Tibial nerve (tissue), 4 donors: ENCODE results near the gene MYO15B. TPM values are rescaled to one million over a fixed set of nuclear protein-coding genes. Genes with fewer than 3 reads are reported as not detected.

Source experiments
- DNase-seq, 2 donors: peaks; one replicate each; pipeline ENCODE4 v3.0.0-alpha.2; 2019; ENCODE audit warnings: low spot score in 2 of 2
- H3K27ac ChIP-seq, 4 donors: fragments of 200-600 bp; sonication (generic) in 3 of 4; one replicate each; pipeline ENCODE4 v1.5.1; 2017 to 2019; ENCODE audit warnings: mild to moderate bottlenecking in 1 of 4
- H3K27me3 ChIP-seq, 2 donors: fragments of 200-600 bp; sonication (generic) in 1 of 2; one replicate each; pipeline versions ENCODE4 v1.5.1 to v1.6.0; 2017 to 2019
- H3K36me3 ChIP-seq, 3 donors: fragments of 200-600 bp; sonication (generic); one replicate each; pipeline ENCODE4 v1.5.1; 2018 to 2019
- H3K4me1 ChIP-seq, 4 donors: fragments of 200-600 bp; sonication (generic) in 3 of 4; one replicate each; pipeline ENCODE4 v1.5.1; 2017 to 2019
- H3K4me3 ChIP-seq, 4 donors: fragments of 200-600 bp; sonication (generic) in 3 of 4; one replicate each; pipeline ENCODE4 v1.5.1; 2017 to 2019; ENCODE audit warnings: mild to moderate bottlenecking in 1 of 4, moderate library complexity in 1 of 4
- H3K9me3 ChIP-seq, 4 donors: fragments of 200-600 bp; sonication (generic) in 3 of 4; one replicate each; pipeline ENCODE4 v1.5.1; 2017 to 2019
- CTCF ChIP-seq, 5 experiments: fragments of 200-600 bp in 3 of 5; fragments of 450-650 bp in 2 of 5; sonication (generic) in 3 of 5; IDR thresholded peaks; one replicate each; pipeline ENCODE4 v1.5.1; 2016 to 2019; ENCODE audit warnings: antibody characterized with exemption in 5 of 5, mild to moderate bottlenecking in 3 of 5, moderate library complexity in 2 of 5
- EP300 ChIP-seq, 2 donors: sonication (generic); formaldehyde crosslinking; IDR thresholded peaks; one replicate each; pipeline ENCODE4 v1.6.1; 2017; ENCODE audit warnings: antibody characterized with exemption in 2 of 2, mild to moderate bottlenecking in 1 of 2
- POLR2A ChIP-seq, 2 donors: fragments of 450-650 bp; IDR thresholded peaks; one replicate each; pipeline ENCODE4 v1.6.1; 2017; ENCODE audit warnings: antibody characterized with exemption in 2 of 2, mild to moderate bottlenecking in 2 of 2, moderate library complexity in 2 of 2
- WGBS, 2 donors: methylation state at CpG; one replicate each; pipeline ENCODE4 v1.1.5; 2018; 5-methylcytosine and 5-hydroxymethylcytosine counted together
- total RNA-seq, 4 donors: library from RNA; depleted of rRNA; stranded (reverse); fragments of >200 nt; gene quantifications; one replicate each; pipeline ENCODE4 v1.1.0, GENCODE V29; 2016

Gene MYO15B
- total RNA-seq, 4 donors from 2014 or later, result 150 to 327 (median 278) TPM

- Histone ChIP-seq H3K9me3 (no peaks in the 10 kb centered on the region), H3K27ac (no peak overlapping the region), H3K4me1 (no peaks in the 10 kb centered on the region), H3K4me3 (no peak overlapping the region), H3K27me3 (no peaks in the 10 kb centered on the region), H3K36me3 (peaks cover 3 to 100% (median 25%) of the 10 kb centered on the region in 3 donors)
- 92 to 96% methylated on average over 2 to 3 of the region's 4 CpGs for WGBS, 2 donors
- TF ChIP-seq POLR2A (IDR thresholded peaks at IDR 0.05), result no peak
- no peak for TF ChIP-seq EP300 (IDR thresholded peaks at IDR 0.05)
- no peak for TF ChIP-seq CTCF (IDR thresholded peaks at IDR 0.05)
- DNase-seq, result no peak
These were observed 33.9 kb downstream of the MYO15B start for GRCh38 chr17:75621489-75621888.

- Histone ChIP-seq H3K27ac (no peak overlapping the region), H3K36me3 (peaks cover 3 to 100% (median 28%) of the 10 kb centered on the region in 3 donors), H3K4me1 (no peaks in the 10 kb centered on the region), H3K27me3 (no peaks in the 10 kb centered on the region), H3K4me3 (no peak overlapping the region), H3K9me3 (no peaks in the 10 kb centered on the region)
- TF ChIP-seq POLR2A (IDR thresholded peaks at IDR 0.05), result no peak
- TF ChIP-seq CTCF (IDR thresholded peaks at IDR 0.05), result no peak
- no peak for DNase-seq
- 60 to 70% methylated on average over 8 of the region's 8 CpGs for WGBS, 2 donors
These were observed 34.5 kb downstream of the MYO15B start for GRCh38 chr17:75622076-75622475.

GRCh38 chr17:75622771-75623273 is 35.2 kb downstream of the MYO15B start:
- Histone ChIP-seq H3K4me3 (no peak overlapping the region), H3K9me3 (no peaks in the 10 kb centered on the region), H3K36me3 (peaks cover 3 to 100% (median 24%) of the 10 kb centered on the region in 3 donors), H3K4me1 (no peaks in the 10 kb centered on the region), H3K27ac (no peak overlapping the region), H3K27me3 (no peaks in the 10 kb centered on the region)
- TF ChIP-seq POLR2A (IDR thresholded peaks at IDR 0.05) (no peak), EP300 (IDR thresholded peaks at IDR 0.05) (no peak), CTCF (IDR thresholded peaks at IDR 0.05) (no peak)
- no peak for DNase-seq
- 83% methylated on average over 15 of the region's 15 CpGs for WGBS, 2 donors

- no peak for DNase-seq
- peaks cover 0 to 100% (median 18%) of the 10 kb centered on the region in 3 donors for H3K36me3 ChIP-seq
- 74 to 79% methylated on average over 8 to 9 of the region's 9 CpGs for WGBS, 2 donors
- no peak overlapping the region for H3K27ac ChIP-seq
- no peaks in the 10 kb centered on the region for H3K27me3 ChIP-seq
- no peaks in the 10 kb centered on the region for H3K4me1 ChIP-seq
- H3K4me3 ChIP-seq, result no peak overlapping the region
- no peaks in the 10 kb centered on the region for H3K9me3 ChIP-seq
- TF ChIP-seq CTCF (IDR thresholded peaks at IDR 0.05), result no peak
- TF ChIP-seq EP300 (IDR thresholded peaks at IDR 0.05), result no peak
- TF ChIP-seq POLR2A (IDR thresholded peaks at IDR 0.05), result no peak
These were observed 35.8 kb downstream of the MYO15B start for GRCh38 chr17:75623386-75623785.

- Histone ChIP-seq H3K27me3 (no peaks in the 10 kb centered on the region), H3K9me3 (no peaks in the 10 kb centered on the region), H3K27ac (no peak overlapping the region), H3K4me3 (no peak overlapping the region), H3K4me1 (no peaks in the 10 kb centered on the region), H3K36me3 (peaks cover 0 to 100% (median 18%) of the 10 kb centered on the region in 3 donors)
- DNase-seq, result no peak
- no peak for TF ChIP-seq EP300 (IDR thresholded peaks at IDR 0.05)
- WGBS, 2 donors, result 91 to 92% methylated on average over 12 of the region's 12 CpGs
These were observed 36.4 kb downstream of the MYO15B start for GRCh38 chr17:75624021-75624420.
